ENCODE data around the gene CHMP1A. TPM values are rescaled to one million over a fixed set of nuclear protein-coding genes. Genes with fewer than 3 reads are reported as not detected.
"Not testable (repeated sequence)": the region's sequence is repeated elsewhere in the genome, so short reads cannot be mapped to it uniquely, and the experiment has no call there.

CHMP1A gene
- total RNA-seq (2014; rRNA removed; shearing (Covaris generic)) = 71.1 and 75.6 TPM in 2 replicates

DNA sequence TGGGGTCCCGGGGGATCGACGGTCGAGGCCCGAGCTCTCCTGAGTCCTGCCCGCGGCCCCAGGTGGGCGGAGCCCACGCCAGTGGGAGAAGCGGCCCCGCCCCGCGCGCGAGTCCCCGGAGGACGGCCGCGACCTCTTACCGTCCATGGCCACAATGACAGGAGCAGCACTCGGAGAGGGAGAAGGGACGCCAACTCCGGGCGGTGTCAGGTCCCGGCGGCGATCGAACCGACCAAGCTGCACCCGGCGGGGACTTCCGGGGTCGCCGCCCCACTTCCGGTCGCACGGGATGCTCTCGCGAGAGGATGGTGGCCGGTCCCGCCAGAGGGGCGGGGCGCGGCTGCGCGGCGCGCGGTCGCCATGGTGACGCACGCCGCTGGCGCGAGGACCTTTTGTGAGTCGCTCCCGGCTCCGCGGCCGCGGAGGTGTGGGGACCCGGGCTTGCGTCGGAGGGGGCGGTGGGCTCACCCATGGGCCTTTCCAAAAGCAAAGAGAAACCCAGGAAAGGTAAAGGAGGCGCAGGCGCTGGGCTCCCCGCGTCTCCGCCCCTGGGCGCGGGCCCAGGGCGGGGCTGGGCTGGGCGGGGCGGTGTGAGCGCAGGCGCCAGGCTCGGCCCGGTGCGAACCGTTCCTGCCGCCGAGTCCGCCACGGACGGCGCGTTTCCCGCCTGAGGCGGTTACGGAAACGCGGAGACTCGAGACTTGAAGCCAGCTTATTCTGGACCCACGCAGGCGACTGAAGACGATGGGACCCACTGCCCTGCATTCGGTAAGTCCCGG lies at the start of gene CHMP1A, which contains the start of gene SPATA33:
TSS of gene CHMP1A (minus strand) at position 267 of the 779 bp plus-strand sequence. CDS start at position 147, 120 bp downstream.
TSS of gene SPATA33 (plus strand) at position 395 of the 779 bp plus-strand sequence. CDS start at position 471, 76 bp downstream.
- DNase-seq = peak; percentile 93 to 94
- Histone ChIP-seq H3K27ac (peak within 1 kb of the TSS; percentile 48), H3K36me3 (peaks cover 21% of the 10 kb centered on the region), H3K4me3 (peak within 1 kb of the TSS; percentile 93), H3K9me3 (replicated peaks) (no peaks in the 10 kb centered on the region), H3K27me3 (no peaks in the 10 kb centered on the region), H3K4me1 (peaks cover 4% of the 10 kb centered on the region; the same call in 1 of the 2 replicates)

- H3K27me3 ChIP-seq = no peaks in the 10 kb centered on the region
- no peaks in the 10 kb centered on the region for H3K36me3 ChIP-seq
- no peaks in the 10 kb centered on the region for H3K9me3 ChIP-seq (replicated peaks)
- no peak overlapping the region for H3K27ac ChIP-seq
- DNase-seq = no peak
- no peaks in the 10 kb centered on the region for H3K4me1 ChIP-seq
- no peak overlapping the region for H3K4me3 ChIP-seq
Measured at GRCh38 chr16:89706518-89707260, 49.2 kb upstream of the CHMP1A start.

DNA sequence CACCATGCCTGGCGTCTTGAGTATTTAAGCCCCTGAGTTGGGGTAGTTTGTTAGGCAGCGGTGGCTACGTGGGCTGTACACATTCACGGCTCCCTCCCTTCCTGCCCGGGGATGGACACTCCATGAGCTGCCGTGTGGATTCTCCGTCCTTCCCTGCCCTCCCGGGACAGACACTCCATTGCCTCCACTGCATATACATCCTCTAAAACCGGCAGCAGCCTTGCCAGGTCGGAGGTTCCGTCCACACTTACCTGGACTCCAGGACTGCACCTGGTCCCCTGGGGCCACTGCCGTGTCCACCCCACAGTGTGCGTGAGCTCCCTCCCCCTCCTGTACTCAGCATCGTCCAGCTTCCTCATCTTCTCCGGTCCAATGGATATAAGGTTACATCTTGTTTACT lies 47.5 kb upstream of the CHMP1A start:
- Histone ChIP-seq H3K27ac (no peak overlapping the region), H3K27me3 (no peaks in the 10 kb centered on the region), H3K9me3 (replicated peaks) (no peaks in the 10 kb centered on the region), H3K36me3 (no peaks in the 10 kb centered on the region), H3K4me3 (no peak overlapping the region), H3K4me1 (peaks cover 5% of the 10 kb centered on the region; the same call in 1 of the 2 replicates)
- DNase-seq = no peak

DNA sequence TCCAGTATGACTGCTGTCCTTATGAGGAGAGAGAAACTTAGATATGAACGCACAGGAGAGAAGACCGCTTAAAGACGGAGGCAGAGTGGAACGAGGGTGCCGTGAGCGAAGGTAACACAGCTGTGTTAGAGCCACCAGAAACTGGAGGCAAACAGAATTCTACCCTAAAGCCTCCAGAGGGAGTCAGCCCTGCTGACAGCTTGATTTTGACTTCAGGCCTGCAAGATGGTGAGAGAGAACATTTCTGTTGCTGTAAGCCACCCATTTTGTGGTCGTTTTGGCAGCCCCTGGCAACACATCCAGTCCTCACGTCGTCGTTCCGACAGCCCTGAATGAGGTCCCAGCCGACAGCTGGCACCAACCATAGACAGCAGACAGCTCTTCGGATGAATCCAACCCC lies 46.8 kb upstream of the CHMP1A start:
- Histone ChIP-seq H3K4me1 (peaks cover 10% of the 10 kb centered on the region; the same call in 1 of the 2 replicates), H3K9me3 (replicated peaks) (no peaks in the 10 kb centered on the region), H3K36me3 (no peaks in the 10 kb centered on the region), H3K4me3 (no peak overlapping the region), H3K27ac (no peak overlapping the region), H3K27me3 (no peaks in the 10 kb centered on the region)
- DNase-seq = no peak

DNA sequence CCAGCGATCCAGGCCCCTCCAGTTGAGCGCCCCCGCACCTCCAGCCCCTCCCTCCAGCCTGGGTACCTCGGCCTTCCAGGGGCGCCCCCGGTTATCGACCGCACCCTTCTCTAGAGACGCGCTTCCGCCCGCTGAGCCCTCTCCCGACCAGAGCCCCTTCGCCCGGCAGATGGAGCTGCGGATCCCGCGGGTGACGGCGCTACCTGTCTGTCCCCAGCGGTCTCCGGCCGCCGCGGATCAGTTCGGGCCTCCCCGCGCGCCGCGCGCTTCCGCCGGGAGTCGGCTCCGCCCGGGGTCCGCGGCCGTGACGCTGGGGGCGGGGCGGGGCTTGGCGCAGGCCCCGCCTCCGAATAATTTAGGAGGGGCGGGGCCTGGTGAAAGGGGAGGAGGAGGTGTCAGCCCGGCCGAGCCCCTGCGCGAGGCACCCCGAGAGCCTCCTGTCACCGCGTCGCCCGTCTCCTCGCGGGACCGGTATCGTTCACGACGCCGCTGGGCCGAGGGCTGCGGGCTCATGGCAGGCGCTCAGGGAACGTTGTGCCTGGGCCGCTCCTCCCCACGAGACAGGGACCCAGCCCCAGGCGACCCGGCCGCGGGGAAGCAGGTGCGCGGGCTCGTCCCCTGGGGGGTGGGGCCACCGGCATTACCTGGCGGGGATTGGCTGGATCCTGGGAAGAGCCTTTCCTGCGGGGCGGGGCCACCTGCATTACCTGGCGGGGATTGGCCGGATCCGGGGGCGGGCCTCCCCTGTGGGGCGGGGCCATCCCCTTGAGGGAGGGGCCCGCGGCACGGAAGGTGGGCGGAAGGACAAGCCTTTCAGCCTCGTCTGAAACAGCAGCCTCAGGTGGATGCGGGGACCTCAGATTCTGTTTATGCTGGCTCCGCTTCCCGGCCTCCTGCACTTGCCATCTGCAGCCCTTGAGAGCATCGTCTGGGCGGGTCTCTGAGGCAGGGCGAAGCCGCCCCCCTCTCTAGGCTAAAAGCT lies 44.2 kb upstream of the CHMP1A start, which contains the start of gene SPATA2L:
TSS of gene SPATA2L (minus strand) at position 281 of the 982 bp plus-strand sequence. CDS start 473 bp downstream, outside the sequence.
- no peaks in the 10 kb centered on the region for H3K9me3 ChIP-seq (replicated peaks)
- no peak within 1 kb of the TSS for H3K27ac ChIP-seq
- peaks cover 23% of the 10 kb centered on the region for H3K4me1 ChIP-seq
- H3K36me3 ChIP-seq = no peaks in the 10 kb centered on the region
- no peaks in the 10 kb centered on the region for H3K27me3 ChIP-seq
- H3K4me3 ChIP-seq = peak within 1 kb of the TSS; percentile 63
- DNase-seq = peak; percentile 93

- peak overlapping the region; percentile 63 for H3K4me3 ChIP-seq
- no peak for DNase-seq
Measured at GRCh38 chr16:89700649-89701424, 43.3 kb upstream of the CHMP1A start.

DNA sequence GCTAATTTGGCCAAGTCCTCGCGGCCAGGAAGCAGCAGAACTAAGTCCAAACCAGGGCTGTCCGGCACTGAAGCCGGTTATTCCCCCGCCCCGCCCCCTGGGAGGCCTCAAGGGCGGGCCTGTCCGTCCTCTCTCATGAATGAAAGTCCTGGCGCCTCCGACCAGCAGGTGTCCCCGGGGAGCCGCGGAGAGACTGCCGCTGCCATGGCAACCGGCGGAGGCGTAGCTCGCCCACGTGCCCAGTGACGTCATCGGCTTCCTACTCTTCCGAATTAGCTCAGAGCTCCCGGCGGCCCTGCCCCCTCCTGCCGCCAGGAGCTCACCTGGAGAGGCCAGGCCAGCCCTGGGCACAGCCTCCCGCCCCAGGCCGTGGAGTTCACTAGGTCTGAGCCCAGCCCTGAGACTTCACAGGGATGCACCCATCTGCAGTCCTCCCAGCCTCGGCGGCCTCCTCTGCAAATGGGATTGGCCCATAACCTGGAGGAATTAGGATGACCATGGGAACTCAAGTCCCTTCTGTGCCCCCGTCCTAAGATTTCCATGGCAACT lies 42.7 kb upstream of the CHMP1A start:
- Histone ChIP-seq H3K27ac (no peak overlapping the region), H3K27me3 (no peaks in the 10 kb centered on the region), H3K4me1 (peaks cover 31% of the 10 kb centered on the region), H3K9me3 (replicated peaks) (no peaks in the 10 kb centered on the region), H3K36me3 (no peaks in the 10 kb centered on the region), H3K4me3 (peak overlapping the region; percentile 23)
- DNase-seq = peak; percentile 97 to 98

More at GRCh38 chr16:89700649-89701424, 43.3 kb upstream of the CHMP1A start:
- no peaks in the 10 kb centered on the region for H3K36me3 ChIP-seq
- H3K4me1 ChIP-seq = peaks cover 31% of the 10 kb centered on the region
- no peaks in the 10 kb centered on the region for H3K9me3 ChIP-seq (replicated peaks)
- no peaks in the 10 kb centered on the region for H3K27me3 ChIP-seq
- no peak overlapping the region for H3K27ac ChIP-seq

DNA sequence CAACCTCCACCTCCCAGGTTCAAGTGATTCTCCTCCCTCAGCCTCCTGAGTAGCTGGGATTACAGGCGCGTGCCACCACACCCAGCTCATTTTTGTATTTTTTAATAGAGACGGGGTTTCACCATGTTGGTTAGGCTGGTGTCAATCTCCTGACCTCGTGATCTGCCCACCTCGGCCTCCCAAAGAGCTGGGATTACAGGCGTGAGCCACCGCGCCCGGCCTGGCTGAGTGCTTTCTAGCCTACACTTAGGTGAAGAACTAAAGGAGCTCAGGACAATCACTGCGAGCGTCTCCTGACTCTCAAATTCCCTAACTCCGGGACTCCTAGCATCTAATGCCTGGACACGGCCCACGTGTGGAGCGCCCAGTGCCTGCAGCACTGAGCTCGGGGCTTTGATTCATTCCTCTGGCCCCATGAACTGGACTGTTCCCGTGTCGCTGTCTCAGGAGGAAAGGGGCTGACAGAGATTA lies 42.2 kb upstream of the CHMP1A start:
- not testable (repeated sequence) for H3K27me3 ChIP-seq; H3K36me3 ChIP-seq; H3K9me3 ChIP-seq (replicated peaks); DNase-seq; H3K27ac ChIP-seq; H3K4me3 ChIP-seq
- H3K4me1 ChIP-seq = peaks cover 31% of the 10 kb centered on the region

GRCh38 chr16:89698717-89699116 lies 41.2 kb upstream of the CHMP1A start:
- peaks cover 31% of the 10 kb centered on the region for H3K4me1 ChIP-seq
- not testable (repeated sequence) for DNase-seq; H3K27me3 ChIP-seq; H3K27ac ChIP-seq; H3K9me3 ChIP-seq (replicated peaks); H3K36me3 ChIP-seq; H3K4me3 ChIP-seq

DNA sequence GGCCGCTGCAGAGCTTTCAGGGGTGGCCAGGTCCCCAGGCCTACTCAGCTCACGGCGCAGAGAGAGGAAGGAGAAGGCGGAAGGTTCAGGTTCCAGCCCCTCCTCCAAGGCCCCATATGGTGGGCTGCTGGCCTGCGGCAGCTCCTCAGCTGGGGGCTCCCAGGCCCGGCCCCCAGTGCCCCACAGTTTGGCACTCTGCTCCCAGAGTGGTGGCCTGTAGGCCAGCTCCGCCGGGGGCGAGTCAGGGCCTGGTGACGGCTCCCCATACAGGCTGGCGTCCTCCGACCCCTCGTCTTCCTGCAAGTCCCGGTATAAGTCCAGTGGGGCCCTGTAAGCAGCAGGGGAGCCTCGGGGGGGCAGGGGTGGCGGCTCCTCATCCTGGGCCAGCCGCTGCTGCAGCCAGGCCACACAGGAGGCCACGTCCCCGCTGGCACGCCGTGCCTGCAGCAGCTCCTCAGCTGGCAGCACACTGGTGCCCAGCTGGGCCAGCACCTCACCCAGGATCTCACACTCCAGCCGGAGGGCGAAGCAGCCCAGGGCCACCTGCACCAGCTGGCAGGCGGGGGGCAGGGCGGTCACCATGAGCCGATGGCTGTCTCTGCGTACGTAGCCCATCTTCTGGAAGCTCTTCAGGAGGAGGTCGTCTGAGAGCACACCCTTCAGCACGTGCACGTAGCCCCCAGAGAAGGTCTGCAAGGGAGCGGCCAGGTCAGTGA lies 40.3 kb upstream of the CHMP1A start:
- Histone ChIP-seq H3K4me1 (peaks cover 31% of the 10 kb centered on the region), H3K4me3 (no peak overlapping the region), H3K27ac (no peak overlapping the region), H3K36me3 (peaks cover 6% of the 10 kb centered on the region), H3K27me3 (no peaks in the 10 kb centered on the region), H3K9me3 (replicated peaks) (no peaks in the 10 kb centered on the region)
- DNase-seq = no peak

GRCh38 chr16:89697161-89697615 lies 39.7 kb upstream of the CHMP1A start:
- no peaks in the 10 kb centered on the region for H3K27me3 ChIP-seq
- no peak overlapping the region for H3K4me3 ChIP-seq
- peak; percentile 90 to 93 for DNase-seq
- peaks cover 9% of the 10 kb centered on the region for H3K36me3 ChIP-seq
- H3K4me1 ChIP-seq = peaks cover 31% of the 10 kb centered on the region
- H3K9me3 ChIP-seq (replicated peaks) = no peaks in the 10 kb centered on the region
- no peak overlapping the region for H3K27ac ChIP-seq

- H3K9me3 ChIP-seq (replicated peaks) = no peaks in the 10 kb centered on the region
- DNase-seq = no peak
- no peak overlapping the region for H3K27ac ChIP-seq
- H3K4me3 ChIP-seq = no peak overlapping the region
- H3K4me1 ChIP-seq = peaks cover 31% of the 10 kb centered on the region
- H3K27me3 ChIP-seq = no peaks in the 10 kb centered on the region
- peaks cover 13% of the 10 kb centered on the region for H3K36me3 ChIP-seq
Measured at GRCh38 chr16:89696670-89697128, 39.2 kb upstream of the CHMP1A start.

All from SJCRH30 (cell line).